ENCODE results near the gene MTHFD1L.
A peak's percentile ranks its signal among the peaks of the same experiment; 100 is the strongest.

The MTHFD1L gene

GRCh38 chr6:150878347-150879213 lies 13.1 kb downstream of the MTHFD1L start:
- no peak overlapping the region for H3K4me3 ChIP-seq (replicated peaks; ENCODE audit: low read depth, low read length)
- DNase-seq (ENCODE audit: extremely low read depth, low read depth), result no peak
- no peak for TF ChIP-seq CTCF (IDR thresholded peaks at IDR 0.05; ENCODE audit: low read depth, low read length, missing control alignments)

GRCh38 chr6:150880336-150880735 lies 14.8 kb downstream of the MTHFD1L start:
- TF ChIP-seq CTCF (IDR thresholded peaks at IDR 0.05; ENCODE audit: low read depth, low read length, missing control alignments), result no peak
- no peak for DNase-seq (ENCODE audit: extremely low read depth, low read depth)
- no peak overlapping the region for H3K4me3 ChIP-seq (replicated peaks; ENCODE audit: low read depth, low read length)

GRCh38 chr6:150881911-150882481 lies 16.5 kb downstream of the MTHFD1L start:
- DNase-seq (ENCODE audit: extremely low read depth, low read depth), result peak; percentile 86
- no peak for TF ChIP-seq CTCF (IDR thresholded peaks at IDR 0.05; ENCODE audit: low read depth, low read length, missing control alignments)
- no peak overlapping the region for H3K4me3 ChIP-seq (replicated peaks; ENCODE audit: low read depth, low read length)

GRCh38 chr6:150883521-150883920 lies 18.0 kb downstream of the MTHFD1L start:
- DNase-seq (ENCODE audit: extremely low read depth, low read depth), result no peak
- TF ChIP-seq CTCF (IDR thresholded peaks at IDR 0.05; ENCODE audit: low read depth, low read length, missing control alignments), result no peak
- H3K4me3 ChIP-seq (replicated peaks; ENCODE audit: low read depth, low read length), result no peak overlapping the region

GRCh38 chr6:150886155-150886554 lies 20.7 kb downstream of the MTHFD1L start:
- no peak for DNase-seq (ENCODE audit: extremely low read depth, low read depth)
- H3K4me3 ChIP-seq (replicated peaks; ENCODE audit: low read depth, low read length), result no peak overlapping the region
- no peak for TF ChIP-seq CTCF (IDR thresholded peaks at IDR 0.05; ENCODE audit: low read depth, low read length, missing control alignments)

- DNase-seq (ENCODE audit: extremely low read depth, low read depth), result no peak
- no peak overlapping the region for H3K4me3 ChIP-seq (replicated peaks; ENCODE audit: low read depth, low read length)
- TF ChIP-seq CTCF (IDR thresholded peaks at IDR 0.05; ENCODE audit: low read depth, low read length, missing control alignments), result no peak
Observed at GRCh38 chr6:150887978-150888563, 22.6 kb downstream of the MTHFD1L start.
